G401.6 (cell line): ENCODE results near the gene LEP.

ENCODE experiments used
- FAIRE-seq: peaks from 2 replicates; lab custom pipeline; 2012; peaks lifted over from hg19 to GRCh38; lab: Jason Lieb, UNC

LEP gene

GRCh38 chr7:128240696-128241386, at the start of gene LEP:
TSS of gene LEP (plus strand) at chr7:128241278. CDS start at chr7:128252019, 10,741 bp downstream.
- FAIRE-seq: no peak

GRCh38 chr7:128192497-128193142, 48.5 kb upstream of the LEP start:
- no peak for FAIRE-seq

DNA sequence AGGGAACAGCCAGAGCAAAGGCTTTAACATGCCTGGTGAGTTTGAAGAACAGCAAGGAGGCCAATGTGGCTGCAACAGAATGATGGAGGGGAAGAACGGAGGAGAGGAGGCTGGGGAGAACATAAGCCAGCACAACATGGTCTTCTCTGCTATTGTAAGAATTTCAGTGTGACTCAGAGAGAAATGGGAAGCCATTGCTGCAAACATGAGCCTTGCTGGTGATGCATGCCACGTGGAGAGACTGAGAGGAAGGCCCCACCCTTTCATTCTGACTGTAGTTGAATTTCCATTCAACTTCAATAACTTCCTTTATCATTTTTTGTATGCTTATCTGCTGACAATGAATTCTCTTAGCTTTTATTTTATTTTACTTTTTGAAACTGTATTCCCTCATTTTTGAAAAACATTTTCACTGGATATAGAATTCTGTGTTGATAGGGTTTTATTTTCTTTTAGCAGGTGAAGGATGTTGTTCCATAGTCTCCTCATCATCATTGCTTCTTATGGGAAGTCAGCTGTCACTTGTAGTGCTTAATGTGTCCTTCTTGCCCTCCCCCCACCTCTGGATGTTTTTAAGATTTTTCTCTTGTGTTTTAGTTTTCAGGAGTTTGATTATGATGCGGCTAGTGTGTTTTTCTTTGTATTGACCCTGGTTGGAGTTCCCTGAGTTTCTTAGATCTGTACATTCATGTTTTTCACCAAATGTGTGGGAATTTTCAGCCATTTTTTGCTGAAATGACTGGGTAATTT, 46.4 kb upstream of the LEP start:
- no peak for FAIRE-seq

DNA sequence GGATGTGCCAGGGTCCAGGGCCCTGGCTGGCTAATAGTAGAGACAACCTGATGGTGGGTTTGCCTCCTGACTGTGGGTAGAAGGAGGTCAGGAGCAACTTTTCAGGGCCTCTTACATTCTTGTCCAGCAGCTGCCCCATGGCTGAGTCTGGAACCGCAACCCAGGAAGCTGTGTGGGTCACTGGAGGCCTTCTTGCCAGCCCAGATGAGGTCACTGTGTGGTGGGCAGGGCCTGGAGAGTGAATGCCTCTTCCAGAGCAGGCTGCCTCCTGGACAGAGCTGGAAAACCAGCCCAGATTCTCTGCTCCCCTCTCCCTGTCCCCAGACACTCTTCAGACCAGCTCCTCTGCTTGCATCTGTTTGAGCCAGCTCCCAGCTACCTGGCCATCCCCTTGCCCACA, 43.5 kb upstream of the LEP start:
- no peak for FAIRE-seq

GRCh38 chr7:128197989-128198580, 43.0 kb upstream of the LEP start:
- FAIRE-seq: no peak

DNA sequence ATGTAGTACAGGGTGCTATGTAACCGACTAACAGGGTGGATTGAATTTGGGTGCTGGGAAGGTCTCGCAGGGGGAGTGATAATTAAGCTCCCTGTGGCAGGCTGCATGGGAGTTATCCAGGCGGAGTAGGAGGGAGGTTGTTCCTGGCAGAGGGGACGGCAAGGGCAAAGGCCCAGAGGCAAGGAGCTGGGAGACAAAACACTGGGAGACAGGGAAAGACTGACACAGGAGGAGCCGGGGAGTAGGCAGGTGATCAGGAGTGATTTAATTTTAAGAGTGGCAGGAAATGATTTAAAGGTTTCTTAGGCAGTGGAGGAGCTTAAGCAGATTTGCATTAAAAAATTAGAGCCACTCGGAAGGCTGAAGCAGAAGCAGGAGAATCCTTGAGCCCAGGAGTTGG, 40.7 kb upstream of the LEP start:
- FAIRE-seq: no peak

- no peak for FAIRE-seq
Measured at GRCh38 chr7:128201067-128201689, 39.9 kb upstream of the LEP start.

DNA sequence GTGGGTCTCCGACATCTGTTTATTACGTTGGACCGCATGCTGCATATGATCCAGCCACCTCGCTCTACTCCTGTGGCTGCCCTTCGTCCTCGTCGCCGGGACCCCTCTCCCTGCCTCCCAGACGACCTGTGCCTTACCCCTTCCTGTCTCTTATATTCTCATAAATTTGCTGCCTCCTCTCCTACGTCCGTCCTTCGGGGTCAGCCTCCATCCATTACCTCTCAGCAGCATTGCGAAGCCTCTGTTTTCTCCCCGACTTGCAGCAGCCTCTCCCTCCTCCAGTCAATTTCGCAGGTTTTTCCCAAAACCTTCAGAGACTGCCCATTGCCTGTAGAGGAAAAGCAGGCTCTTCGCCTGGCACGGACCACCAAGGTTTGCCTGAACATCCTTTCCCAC, 39.4 kb upstream of the LEP start:
- no peak for FAIRE-seq

DNA sequence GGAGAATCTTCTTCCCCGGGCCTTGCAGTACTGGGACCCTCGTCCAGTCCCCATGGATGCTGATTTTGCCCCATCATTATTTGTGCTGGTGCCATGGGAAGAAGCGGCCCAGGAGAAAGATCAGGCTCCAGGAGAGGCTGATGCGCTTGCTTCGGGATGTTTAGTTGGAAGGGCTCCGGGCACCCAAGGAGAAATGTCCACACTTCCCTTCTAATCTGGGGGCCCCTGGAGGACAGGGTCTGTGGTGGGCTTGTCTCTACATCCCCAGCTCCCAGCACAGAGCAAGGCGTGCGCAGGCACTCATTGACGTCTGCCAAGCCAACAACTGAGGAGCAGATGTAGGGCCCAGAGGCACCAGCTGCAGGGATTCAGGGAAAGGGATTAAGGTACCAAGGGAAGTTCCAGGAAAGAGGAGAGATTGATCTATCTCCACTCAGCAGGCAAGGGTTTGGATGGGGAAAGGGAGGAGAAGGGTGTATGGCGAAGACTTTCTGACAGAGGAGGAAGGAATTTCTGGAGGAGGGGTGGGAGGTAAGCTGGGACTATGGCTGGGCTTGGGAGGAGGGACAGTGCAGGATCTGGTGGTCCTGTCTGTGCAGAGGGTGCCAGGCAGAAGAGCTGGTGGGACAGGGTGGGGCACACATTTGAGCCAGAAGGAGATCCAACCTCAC, 38.7 kb upstream of the LEP start:
- FAIRE-seq: no peak

- FAIRE-seq: no peak
Measured at GRCh38 chr7:128203047-128203491, 38.0 kb upstream of the LEP start.

GRCh38 chr7:128203710-128204214, 37.3 kb upstream of the LEP start:
- no peak for FAIRE-seq

DNA sequence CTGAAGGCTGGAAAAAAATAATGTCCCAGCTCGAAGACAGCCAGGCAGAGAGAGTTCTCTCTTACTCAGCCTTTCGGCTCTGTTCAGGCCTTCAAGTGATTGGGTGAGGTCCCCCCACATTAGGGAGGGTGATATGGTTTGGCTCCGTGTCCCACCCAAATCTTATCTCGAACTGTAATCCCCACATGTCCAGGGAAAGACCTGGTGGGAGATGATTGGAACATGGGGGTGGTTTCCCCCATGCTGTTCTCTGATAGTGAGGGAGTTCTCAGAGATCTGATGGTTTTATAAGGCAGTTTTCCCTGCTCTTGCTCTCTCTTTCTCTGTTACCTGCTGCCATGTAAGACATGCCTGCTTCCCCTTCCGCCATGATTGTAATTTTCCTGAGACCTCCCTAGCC, 36.6 kb upstream of the LEP start:
- FAIRE-seq: no peak

- no peak for FAIRE-seq
Measured at GRCh38 chr7:128205068-128205467, 36.0 kb upstream of the LEP start.

GRCh38 chr7:128206017-128206746, 34.9 kb upstream of the LEP start:
- FAIRE-seq: no peak

- FAIRE-seq: no peak
Measured at GRCh38 chr7:128206747-128207500, 34.2 kb upstream of the LEP start.

GRCh38 chr7:128207609-128208008, 33.5 kb upstream of the LEP start:
- FAIRE-seq: no peak

DNA sequence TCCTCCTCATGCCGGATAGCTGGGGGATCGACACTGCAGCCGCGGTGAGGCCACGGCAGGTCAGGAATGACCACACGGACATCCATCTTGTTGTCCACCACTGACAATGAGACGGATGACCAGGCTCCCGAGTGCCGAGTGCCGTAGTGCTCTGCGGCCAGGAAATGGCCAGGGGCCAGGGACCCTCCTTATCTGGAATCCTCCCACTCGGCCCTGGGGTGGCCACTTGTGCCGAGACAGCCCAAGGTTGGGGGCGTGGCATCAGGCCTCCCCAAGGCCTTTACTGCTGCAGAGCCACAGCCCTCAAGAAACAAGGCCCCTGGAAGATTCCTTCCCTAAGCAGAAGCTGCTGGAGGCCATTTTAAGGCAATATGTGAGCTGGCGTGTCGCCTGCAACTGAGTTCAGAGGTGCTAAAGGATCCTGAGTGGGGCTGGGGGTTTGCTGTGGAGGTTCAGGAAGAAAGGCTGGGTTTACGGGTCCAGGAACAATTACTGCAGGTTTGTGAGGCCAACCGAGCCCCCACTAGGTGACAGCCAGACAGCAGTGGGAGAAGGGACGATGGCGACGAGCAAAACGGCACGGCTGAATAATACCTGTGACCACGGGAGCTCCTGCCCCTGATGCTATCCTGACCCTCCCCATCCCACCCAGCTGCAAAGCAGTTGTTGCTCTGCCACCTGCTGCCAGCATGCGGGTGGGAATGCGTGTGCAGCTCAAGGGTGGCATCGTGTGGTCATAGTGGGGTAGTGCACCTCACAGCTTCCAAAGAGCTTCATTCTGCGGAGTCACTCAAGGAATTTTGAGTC, 31.6 kb upstream of the LEP start:
- FAIRE-seq: peak; percentile 68

DNA sequence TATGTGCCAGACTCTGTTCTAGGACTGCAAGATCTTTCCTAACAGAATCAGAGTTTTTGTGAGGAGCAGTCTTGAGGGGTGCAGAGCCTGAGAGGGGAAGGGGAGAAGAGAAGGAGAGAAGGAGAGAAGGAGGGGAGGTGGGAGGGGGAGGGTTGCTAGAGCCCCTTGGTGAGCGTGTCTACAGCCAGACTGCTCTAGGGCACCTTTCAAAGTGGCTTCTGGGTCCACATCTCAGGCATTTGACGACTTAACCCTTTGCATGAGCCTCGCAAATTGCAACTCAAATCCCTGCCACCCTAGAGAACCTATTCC, 31.1 kb upstream of the LEP start:
- no peak for FAIRE-seq
